Thyroid gland (tissue), 4 donors: ENCODE data around the gene COMMD9. TPM values are rescaled to one million over a fixed set of nuclear protein-coding genes. Genes with fewer than 3 reads are reported as not detected.

Source experiments
- DNase-seq, 2 donors: peaks; one replicate each; pipeline ENCODE4 v3.0.0-alpha.2; 2019
- H3K27ac ChIP-seq, 3 donors: fragments of 200-600 bp; sonication (generic); 1 replicate in 2 of 3; 2 replicates in 1 of 3; pipeline ENCODE4 v1.5.1; 2016 to 2019; ENCODE audit warnings: mild to moderate bottlenecking in 1 of 3, moderate library complexity in 1 of 3
- H3K27me3 ChIP-seq: fragments of 200-600 bp; sonication (generic); one replicate; pipeline ENCODE4 v1.5.1; 2019
- H3K36me3 ChIP-seq, 2 donors: fragments of 200-600 bp; sonication (generic); one replicate each; pipeline ENCODE4 v1.5.1; 2016 to 2019
- H3K4me1 ChIP-seq, 2 donors: fragments of 200-600 bp; sonication (generic); one replicate each; pipeline ENCODE4 v1.5.1; 2017 to 2019
- H3K4me3 ChIP-seq, 3 donors: fragments of 200-600 bp; sonication (generic); replicated peaks in 1 of 3; 1 replicate in 2 of 3; 2 replicates in 1 of 3; pipeline ENCODE4 v1.5.1; 2016; ENCODE audit warnings: mild to moderate bottlenecking in 1 of 3
- H3K9me3 ChIP-seq: fragments of 200-600 bp; sonication (generic); one replicate; pipeline ENCODE4 v1.5.1; 2017
- CTCF ChIP-seq, 6 experiments: fragments of 200-600 bp in 3 of 6; fragments of 450-650 bp in 3 of 6; sonication (generic) in 3 of 6; IDR thresholded peaks; one replicate each; pipeline ENCODE4 v1.5.1; 2016 to 2019; ENCODE audit warnings: antibody characterized with exemption in 6 of 6, mild to moderate bottlenecking in 2 of 6, inconsistent platforms in 1 of 6, moderate library complexity in 1 of 6
- POLR2A ChIP-seq, 2 donors: fragments of 450-650 bp; IDR thresholded peaks; one replicate each; pipeline ENCODE4 v1.6.1; 2017; ENCODE audit warnings: antibody characterized with exemption in 2 of 2, mild to moderate bottlenecking in 2 of 2, moderate library complexity in 1 of 2
- WGBS, 2 donors: methylation state at CpG; one replicate each; pipeline ENCODE4 v1.1.5; 2017; 5-methylcytosine and 5-hydroxymethylcytosine counted together
- intact Hi-C: fragments of 100-400 bp; cut with DNase I; formaldehyde crosslinking; loops from one replicate; pipeline ENCODE4 v1.15.1; 2023
- total RNA-seq, 4 donors: library from RNA; depleted of rRNA; stranded (reverse); fragments of >200 nt; gene quantifications; one replicate each; pipeline ENCODE4 v1.2.3, GENCODE V29; 2016

Gene COMMD9
- total RNA-seq, result 10 to 100 TPM; 43.5 to 52.6 (median 51.0) TPM

GRCh38 chr11:36289226-36289852 lies at the start of gene COMMD9:
COMMD9 (minus strand) TSS chr11:36289424; CDS start chr11:36289412, 12 bp downstream.
- 1% methylated on average over 23 to 31 of the region's 31 CpGs for WGBS, 2 donors
- DNase-seq, result peak; percentile 94 to 96
- Histone ChIP-seq H3K27me3 (no peaks in the 10 kb centered on the region), H3K4me1 (peaks cover 5 to 7% of the 10 kb centered on the region in 2 donors), H3K9me3 (no peaks in the 10 kb centered on the region), H3K36me3 (no peaks in the 10 kb centered on the region), H3K4me3 (peak within 1 kb of the TSS in 2 of 3 donors; percentile 52 to 62), H3K27ac (peak within 1 kb of the TSS in 2 of 3 donors; percentile 12 to 66)
- intact Hi-C loops, result no loop called here
- TF ChIP-seq CTCF (IDR thresholded peaks at IDR 0.05), result no peak
- peak in 1 of 2 donors; percentile 67 for TF ChIP-seq POLR2A (IDR thresholded peaks at IDR 0.05)

GRCh38 chr11:36333897-36334296 lies 44.7 kb upstream of the COMMD9 start:
- WGBS, 2 donors, result 59 to 64% methylated on average over 2 of the region's 2 CpGs
- Histone ChIP-seq H3K4me1 (no peaks in the 10 kb centered on the region), H3K9me3 (no peaks in the 10 kb centered on the region), H3K36me3 (no peaks in the 10 kb centered on the region), H3K4me3 (no peak overlapping the region), H3K27me3 (no peaks in the 10 kb centered on the region), H3K27ac (no peak overlapping the region)
- intact Hi-C loops, result no loop called here
- no peak for TF ChIP-seq POLR2A (IDR thresholded peaks at IDR 0.05)
- no peak for TF ChIP-seq CTCF (IDR thresholded peaks at IDR 0.05)
- no peak for DNase-seq

- H3K27me3 ChIP-seq, result no peaks in the 10 kb centered on the region
- H3K9me3 ChIP-seq, result no peaks in the 10 kb centered on the region
- intact Hi-C loops, result no loop called here
- no peak overlapping the region for H3K4me3 ChIP-seq
- TF ChIP-seq POLR2A (IDR thresholded peaks at IDR 0.05) (no peak), CTCF (IDR thresholded peaks at IDR 0.05) (no peak)
- DNase-seq, result no peak
- 91 to 97% methylated on average over 1 of the region's 1 CpG for WGBS, 2 donors
- H3K36me3 ChIP-seq, result no peaks in the 10 kb centered on the region
- no peak overlapping the region for H3K27ac ChIP-seq
- no peaks in the 10 kb centered on the region for H3K4me1 ChIP-seq
Measured at GRCh38 chr11:36333468-36333867, 44.2 kb upstream of the COMMD9 start.

GRCh38 chr11:36330411-36330810 lies 41.2 kb upstream of the COMMD9 start:
- H3K4me3 ChIP-seq, result no peak overlapping the region
- H3K27ac ChIP-seq, result no peak overlapping the region
- no peak for TF ChIP-seq POLR2A (IDR thresholded peaks at IDR 0.05)
- no peak for TF ChIP-seq CTCF (IDR thresholded peaks at IDR 0.05)
- WGBS, 2 donors, result 75 to 81% methylated on average over 2 of the region's 2 CpGs
- no peaks in the 10 kb centered on the region for H3K4me1 ChIP-seq
- no peaks in the 10 kb centered on the region for H3K9me3 ChIP-seq
- no peak for DNase-seq
- no peaks in the 10 kb centered on the region for H3K27me3 ChIP-seq
- intact Hi-C loops, result no loop called here
- no peaks in the 10 kb centered on the region for H3K36me3 ChIP-seq

GRCh38 chr11:36328966-36329673 lies 39.9 kb upstream of the COMMD9 start:
- 77 to 88% methylated on average over 2 of the region's 2 CpGs for WGBS, 2 donors
- intact Hi-C loops, result no loop called here

More at GRCh38 chr11:36328966-36329673, 39.9 kb upstream of the COMMD9 start:
- Histone ChIP-seq H3K4me3 (no peak overlapping the region), H3K27ac (no peak overlapping the region), H3K4me1 (no peaks in the 10 kb centered on the region), H3K27me3 (no peaks in the 10 kb centered on the region), H3K9me3 (no peaks in the 10 kb centered on the region), H3K36me3 (no peaks in the 10 kb centered on the region)
- no peak for TF ChIP-seq POLR2A (IDR thresholded peaks at IDR 0.05)
- no peak for TF ChIP-seq CTCF (IDR thresholded peaks at IDR 0.05)
- no peak for DNase-seq
